Activated CD4-positive, CD25-positive, alpha-beta regulatory T cell treated with anti-CD3 and anti-CD28 coated beads, Interleukin-2, amount 50 U/mL, for 16 hours (primary cell): ENCODE results near the gene C9.
"Not testable (repeated sequence)": the region's sequence is repeated elsewhere in the genome, so short reads cannot be mapped to it uniquely, and the experiment has no call there.

Source experiments
- DNase-seq: peaks from one replicate; pipeline ENCODE4 v3.0.0-alpha.2; 2020; ENCODE audit warnings: low read depth, low spot score

Gene C9

GRCh38 chr5:39262981-39263380 lies 101.3 kb downstream of the C9 start:
- DNase-seq: no peak

GRCh38 chr5:39260095-39260494 lies 104.2 kb downstream of the C9 start:
- DNase-seq: no peak

- no peak for DNase-seq
Observed at GRCh38 chr5:39257554-39257953, 106.7 kb downstream of the C9 start.

GRCh38 chr5:39256477-39257235 lies 107.6 kb downstream of the C9 start:
- DNase-seq: no peak

GRCh38 chr5:39255406-39255805 lies 108.9 kb downstream of the C9 start:
- no peak for DNase-seq

GRCh38 chr5:39254671-39255070 lies 109.6 kb downstream of the C9 start:
- no peak for DNase-seq

- DNase-seq: no peak
Observed at GRCh38 chr5:39253196-39253595, 111.1 kb downstream of the C9 start.

- DNase-seq: no peak
Observed at GRCh38 chr5:39249564-39250274, 114.6 kb downstream of the C9 start.

DNA sequence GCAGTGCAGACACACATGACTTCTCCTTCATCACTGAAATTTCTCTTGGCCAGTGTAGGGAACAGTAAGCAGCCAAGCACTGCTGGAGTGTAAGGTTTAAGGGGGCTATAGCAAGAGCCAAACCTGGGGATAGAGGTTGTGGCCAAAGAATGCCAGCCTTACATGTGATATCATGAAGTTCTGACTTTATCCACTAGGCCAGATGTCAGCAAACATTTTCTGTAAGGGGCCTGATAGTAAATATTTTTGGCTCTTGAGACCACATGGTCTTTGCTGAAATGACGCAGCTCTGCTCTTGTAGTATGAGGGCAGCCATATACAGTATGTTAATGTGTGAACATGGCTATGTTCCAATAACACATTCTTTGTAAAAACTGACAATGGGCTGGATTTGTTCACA lies 115.2 kb downstream of the C9 start:
- DNase-seq: no peak

- DNase-seq: no peak
Observed at GRCh38 chr5:39240750-39241149, 123.5 kb downstream of the C9 start.

DNA sequence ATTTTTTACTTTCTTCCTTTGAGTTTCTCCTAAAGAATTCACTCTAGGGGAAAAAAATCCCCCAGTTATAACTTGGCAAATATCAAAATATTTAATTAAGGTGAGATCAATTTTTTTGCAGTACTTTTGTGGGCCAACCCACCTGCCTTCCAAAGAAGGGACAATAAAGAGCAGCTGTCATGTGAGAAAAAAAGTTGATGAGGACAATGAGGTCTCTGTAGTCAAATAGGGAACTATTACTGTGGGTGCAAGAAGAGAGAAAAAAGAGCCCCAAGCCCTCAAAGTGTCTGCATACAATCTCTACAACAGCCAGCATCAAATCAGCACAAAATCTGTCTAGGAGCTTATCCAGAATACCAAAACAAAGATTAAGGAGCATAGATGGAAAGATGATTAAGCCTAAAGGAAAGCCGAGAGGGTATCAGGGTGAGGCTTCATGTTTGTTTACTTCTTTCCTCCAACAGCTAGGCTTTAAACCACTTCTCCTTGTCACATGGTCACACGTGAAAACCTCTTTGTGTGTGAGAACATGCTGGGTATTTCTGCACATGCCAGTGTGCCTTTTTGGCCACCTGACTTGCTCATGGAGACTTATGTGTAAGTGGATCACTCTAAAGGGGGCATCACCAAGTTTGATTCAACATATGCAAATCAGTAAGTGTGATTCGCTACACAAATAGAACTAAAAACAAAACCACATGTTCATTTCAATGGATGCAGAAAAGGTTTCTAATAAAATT lies 125.8 kb downstream of the C9 start:
- no peak for DNase-seq

- no peak for DNase-seq
Observed at GRCh38 chr5:39236718-39237117, 127.6 kb downstream of the C9 start.

DNA sequence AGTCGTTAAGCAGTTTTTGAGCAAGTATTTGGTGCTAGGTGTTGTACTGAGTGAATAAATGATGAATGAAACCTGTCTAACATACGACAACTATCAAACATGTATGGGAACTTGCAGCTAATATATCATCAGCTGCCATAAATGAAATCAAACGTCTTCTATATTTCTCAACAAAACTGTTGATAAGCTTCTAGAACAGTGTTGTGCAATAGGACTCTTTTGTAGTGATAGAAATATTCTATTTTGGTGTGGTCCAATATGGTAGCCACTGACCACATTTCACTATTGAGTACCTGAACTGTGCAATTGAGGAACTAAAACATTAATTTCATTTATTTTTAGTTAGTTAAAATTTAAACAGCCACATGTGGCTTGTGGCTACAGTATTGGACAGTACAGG lies 128.6 kb downstream of the C9 start:
- DNase-seq: no peak

DNA sequence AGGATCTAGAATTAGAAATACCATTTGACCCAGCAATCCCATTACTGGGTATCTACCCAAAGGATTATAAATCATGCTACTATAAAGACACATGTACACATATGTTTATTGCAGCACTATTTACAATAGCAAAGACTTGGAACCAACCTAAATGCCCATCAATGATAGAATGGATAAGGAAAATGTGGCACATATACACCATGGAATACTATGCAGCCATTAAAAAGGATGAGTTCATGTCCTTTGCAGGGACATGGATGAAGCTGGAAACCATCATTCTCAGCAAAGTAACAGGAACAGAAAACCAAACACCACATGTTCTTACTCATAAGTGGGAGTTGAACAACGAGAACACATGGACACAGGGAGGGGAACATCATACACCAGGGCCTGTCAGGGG lies 129.8 kb downstream of the C9 start:
- not testable (repeated sequence) for DNase-seq
